HEK293T (cell line): ENCODE measurements around the gene PI4KA.
"Not testable (repeated sequence)": the region's sequence is repeated elsewhere in the genome, so short reads cannot be mapped to it uniquely, and the experiment has no call there.

Experiments
- CTCF ChIA-PET: fragments of 350-600 bp; formaldehyde crosslinking; extraction: SDS; loops from one replicate; lab custom pipeline; 2021; ENCODE audit warnings: antibody characterized with exemption, inconsistent platforms; lab: Yijun Ruan, JAX
- POLR2A ChIA-PET: fragments of 350-600 bp; formaldehyde crosslinking; extraction: SDS; loops from one replicate; lab custom pipeline; 2020; ENCODE audit warnings: antibody characterized with exemption, inconsistent platforms; lab: Yijun Ruan, JAX
- DNase-seq: peaks from one replicate; pipeline ENCODE4 v3.0.0; 2012; ENCODE audit warnings: mixed read lengths; ENCODE audit errors: extremely low spot score
- ARNT ChIP-seq: fragments of 450-650 bp; IDR thresholded peaks from 2 replicates; pipeline ENCODE4 v1.6.1; 2017; ENCODE audit warnings: mild to moderate bottlenecking
- BHLHE40 ChIP-seq: fragments of 450-650 bp; IDR thresholded peaks from 2 replicates; pipeline ENCODE4 v1.6.1; 2016; ENCODE audit warnings: mild to moderate bottlenecking, moderate library complexity, borderline replicate concordance
- CTBP1 ChIP-seq: fragments of 450-650 bp; IDR thresholded peaks from 2 replicates; pipeline ENCODE4 v1.6.1; 2016; ENCODE audit warnings: borderline replicate concordance
- ELF4 ChIP-seq: fragments of 450-650 bp; IDR thresholded peaks from 2 replicates; pipeline ENCODE4 v1.6.1; 2017; ENCODE audit warnings: antibody characterized with exemption
- FOXA1 ChIP-seq: fragments of 450-650 bp; IDR thresholded peaks from 2 replicates; pipeline ENCODE4 v1.6.1; 2016; ENCODE audit warnings: mild to moderate bottlenecking
- FOXK2 ChIP-seq: fragments of 450-650 bp; IDR thresholded peaks from 2 replicates; pipeline ENCODE4 v1.6.1; 2016; ENCODE audit warnings: mild to moderate bottlenecking
- FOXM1 ChIP-seq: fragments of 450-650 bp; IDR thresholded peaks from 2 replicates; pipeline ENCODE4 v1.6.1; 2017; ENCODE audit warnings: mild to moderate bottlenecking, borderline replicate concordance
- HDGF ChIP-seq: fragments of 450-650 bp; IDR thresholded peaks from 2 replicates; pipeline ENCODE4 v1.6.1; 2017; ENCODE audit warnings: antibody characterized with exemption, borderline replicate concordance
- L3MBTL2 ChIP-seq: fragments of 450-650 bp; conservative IDR thresholded peaks from 2 replicates; pipeline ENCODE4 v1.6.1; 2016; ENCODE audit warnings: mild to moderate bottlenecking
- LEF1 ChIP-seq: fragments of 450-650 bp; IDR thresholded peaks from 2 replicates; pipeline ENCODE4 v1.6.1; 2017; ENCODE audit warnings: mild to moderate bottlenecking, borderline replicate concordance
- NFRKB ChIP-seq: fragments of 450-650 bp; IDR thresholded peaks from 2 replicates; pipeline ENCODE4 v1.6.1; 2016; ENCODE audit warnings: mild to moderate bottlenecking, moderate library complexity
- SP1 ChIP-seq: fragments of 450-650 bp; IDR thresholded peaks from 2 replicates; pipeline ENCODE4 v1.6.1; 2017
- SUZ12 ChIP-seq: fragments of 450-650 bp; IDR thresholded peaks from 2 replicates; pipeline ENCODE4 v1.6.1; 2016; ENCODE audit warnings: mild to moderate bottlenecking
- TARDBP ChIP-seq: fragments of 450-650 bp; IDR thresholded peaks from 2 replicates; pipeline ENCODE4 v1.6.1; 2016
- ZNF384 ChIP-seq: fragments of 450-650 bp; IDR thresholded peaks from 2 replicates; pipeline ENCODE4 v1.6.1; 2016
- TF ChIP-seq, protein P1 (sequence below): fragments of 450-650 bp; IDR thresholded peaks from 2 replicates; pipeline ENCODE4 v1.6.1; 2016

The PI4KA gene

GRCh38 chr22:20833225-20833665 lies 25.4 kb downstream of the PI4KA start:
- no peak for DNase-seq
- ChIA-PET POLR2A (no interaction called here), CTCF (no interaction called here)
- no peak for TF ChIP-seq ARNT
- no peak for TF ChIP-seq LEF1
- TF ChIP-seq NFRKB = no peak
- no peak for TF ChIP-seq FOXM1
- no peak for TF ChIP-seq ELF4
- no peak for TF ChIP-seq FOXA1
- no peak for TF ChIP-seq BHLHE40
- TF ChIP-seq HDGF = no peak
- TF ChIP-seq TARDBP = no peak
- TF ChIP-seq CTBP1 = no peak
- no peak for TF ChIP-seq L3MBTL2
- TF ChIP-seq SUZ12 = no peak
- TF ChIP-seq FOXK2 = no peak
- no peak for TF ChIP-seq ZNF384

DNA sequence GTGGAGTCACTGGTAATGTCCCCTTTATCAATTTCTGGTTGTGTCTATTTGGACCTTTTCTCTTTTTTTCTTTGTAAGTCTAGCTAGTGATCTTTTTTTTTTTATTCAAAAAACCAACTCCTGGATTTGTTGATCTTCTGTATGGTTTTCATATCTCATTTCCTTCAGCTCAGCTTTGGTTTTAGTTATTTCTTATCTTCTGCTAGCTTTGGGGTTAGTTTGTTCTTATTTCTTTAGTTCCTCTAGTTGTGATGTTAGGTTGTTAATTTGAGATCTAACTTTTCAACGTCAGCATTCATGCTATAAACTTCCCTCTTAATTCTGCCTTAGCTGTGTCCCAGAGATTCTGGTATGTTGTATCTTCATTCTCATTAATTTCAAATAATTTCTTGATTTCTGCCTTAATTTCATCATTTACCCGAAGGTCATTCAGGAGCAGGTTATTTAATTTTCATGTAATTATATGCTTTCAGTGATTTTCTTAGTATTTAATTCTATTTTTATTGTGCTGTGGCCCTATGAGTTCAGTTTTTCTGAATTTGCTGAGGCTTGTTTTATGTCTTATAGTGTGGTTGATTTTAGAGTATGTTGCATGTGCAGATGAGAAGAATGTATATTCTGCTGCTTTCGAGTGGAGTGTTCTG lies 29.0 kb downstream of the PI4KA start:
- CTCF ChIA-PET = no interaction called here
- DNase-seq = no peak
- TF ChIP-seq ELF4 = no peak
- TF ChIP-seq, protein P1, sequence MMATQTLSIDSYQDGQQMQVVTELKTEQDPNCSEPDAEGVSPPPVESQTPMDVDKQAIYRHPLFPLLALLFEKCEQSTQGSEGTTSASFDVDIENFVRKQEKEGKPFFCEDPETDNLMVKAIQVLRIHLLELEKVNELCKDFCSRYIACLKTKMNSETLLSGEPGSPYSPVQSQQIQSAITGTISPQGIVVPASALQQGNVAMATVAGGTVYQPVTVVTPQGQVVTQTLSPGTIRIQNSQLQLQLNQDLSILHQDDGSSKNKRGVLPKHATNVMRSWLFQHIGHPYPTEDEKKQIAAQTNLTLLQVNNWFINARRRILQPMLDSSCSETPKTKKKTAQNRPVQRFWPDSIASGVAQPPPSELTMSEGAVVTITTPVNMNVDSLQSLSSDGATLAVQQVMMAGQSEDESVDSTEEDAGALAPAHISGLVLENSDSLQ = no peak
- POLR2A ChIA-PET = no interaction called here

DNA sequence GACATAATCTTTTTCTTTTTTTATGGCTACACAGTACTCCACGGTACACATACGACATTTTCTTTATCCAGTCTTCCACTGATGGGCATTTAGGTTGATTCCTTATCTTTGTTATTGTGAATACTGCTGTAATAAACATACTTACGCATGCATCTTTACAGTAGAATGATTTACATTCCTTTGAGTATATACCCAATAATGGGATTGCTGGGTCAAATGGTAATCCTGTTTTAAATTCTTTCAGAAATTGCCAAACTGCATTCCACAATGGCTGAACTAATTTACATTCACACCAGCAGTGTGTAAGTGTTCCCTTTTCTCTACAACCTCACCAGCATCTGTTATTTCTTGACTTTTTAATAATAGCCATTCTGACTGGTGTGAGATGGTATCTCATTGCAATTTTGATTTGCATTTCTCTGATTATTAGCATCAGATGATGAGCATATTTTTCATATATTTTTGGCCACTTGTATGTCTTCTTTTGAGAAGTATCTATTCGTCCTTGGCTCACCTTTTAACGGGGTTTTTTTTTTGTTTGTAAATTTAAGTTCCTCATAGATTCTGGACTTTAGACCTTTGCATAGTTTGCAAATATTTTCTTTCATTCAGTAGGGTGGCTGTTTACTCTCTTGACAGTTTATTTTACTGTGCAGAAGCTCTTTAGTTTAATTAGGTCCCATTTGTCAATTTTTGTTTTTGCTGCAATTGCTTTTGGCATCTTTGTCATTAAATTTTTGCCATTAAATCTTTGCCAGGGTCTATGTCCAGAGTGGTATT lies 32.0 kb downstream of the PI4KA start:
- POLR2A ChIA-PET, CTCF ChIA-PET, DNase-seq: not testable (repeated sequence)

- POLR2A ChIA-PET = no interaction called here
- CTCF ChIA-PET = interaction anchor here (0.6 kb wide), 1 partner anchor 208 kb away, joined by 3 read pairs; no protein-coding TSS in a partner anchor
- no peak for TF ChIP-seq TARDBP
- TF ChIP-seq HDGF = no peak
- no peak for TF ChIP-seq SUZ12
- no peak for TF ChIP-seq ZNF384
- no peak for TF ChIP-seq ELF4
- no peak for TF ChIP-seq NFRKB
- TF ChIP-seq ARNT = no peak
- TF ChIP-seq CTBP1 = no peak
- TF ChIP-seq SP1 = no peak
- TF ChIP-seq LEF1 = no peak
- TF ChIP-seq, protein P1 = no peak
- TF ChIP-seq BHLHE40 = no peak
- TF ChIP-seq FOXM1 = no peak
- TF ChIP-seq FOXK2 = no peak
- no peak for TF ChIP-seq FOXA1
- TF ChIP-seq L3MBTL2 = no peak
- no peak for DNase-seq
Measured at GRCh38 chr22:20825624-20826023, 33.0 kb downstream of the PI4KA start.

DNA sequence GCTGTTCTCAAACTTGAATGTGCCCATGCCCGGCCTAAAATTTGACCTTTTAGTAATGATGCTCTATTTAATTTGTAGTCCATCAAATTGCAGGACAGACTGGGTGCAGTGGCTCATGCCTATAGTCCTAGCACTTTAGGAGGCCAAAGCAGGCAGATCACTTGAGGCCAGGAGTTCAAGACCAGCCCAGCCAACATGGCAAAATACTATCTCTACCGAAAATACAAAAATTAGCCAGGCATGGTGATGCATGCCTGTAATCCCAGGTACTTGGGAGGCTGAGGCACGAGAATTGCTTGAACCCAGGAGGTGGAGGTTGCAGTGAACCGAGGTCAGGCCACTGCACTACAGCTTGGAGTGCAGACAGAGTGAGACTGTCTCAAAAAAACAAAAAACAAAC lies 33.4 kb downstream of the PI4KA start:
- POLR2A ChIA-PET = interaction anchor here (0.6 kb wide), 1 partner anchor 28 kb away, joined by 3 read pairs; no protein-coding TSS in a partner anchor
- DNase-seq = not testable (repeated sequence)
- CTCF ChIA-PET = interaction anchor here (0.6 kb wide), 1 partner anchor 208 kb away, joined by 3 read pairs; no protein-coding TSS in a partner anchor

DNA sequence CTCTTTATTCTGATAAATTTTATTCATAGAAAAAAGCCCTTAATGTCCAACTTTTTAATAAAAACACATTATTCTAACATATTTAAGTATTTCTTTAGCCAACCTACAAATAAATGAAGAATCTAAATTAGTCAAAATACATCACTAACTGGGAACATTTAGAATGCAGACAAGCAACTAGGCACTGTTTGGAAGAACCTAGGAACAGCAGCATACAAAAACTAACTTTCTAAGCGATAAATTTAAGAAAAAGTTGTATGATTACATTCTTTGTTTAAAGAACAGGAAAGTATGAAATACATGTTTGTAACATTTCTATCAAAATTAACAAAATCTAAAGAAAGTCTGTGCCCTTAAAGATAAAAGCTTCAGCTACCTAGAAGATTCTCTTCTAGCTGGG lies 35.3 kb downstream of the PI4KA start:
- ChIA-PET POLR2A (no interaction called here), CTCF (no interaction called here)
- no peak for DNase-seq
- TF ChIP-seq LEF1 = no peak
- no peak for TF ChIP-seq SUZ12
- TF ChIP-seq ARNT = no peak
- TF ChIP-seq L3MBTL2 = no peak
- TF ChIP-seq BHLHE40 = no peak
- no peak for TF ChIP-seq FOXA1
- no peak for TF ChIP-seq TARDBP
- TF ChIP-seq ZNF384 = no peak
- TF ChIP-seq FOXK2 = no peak
- no peak for TF ChIP-seq FOXM1
- TF ChIP-seq, protein P1 = no peak
- no peak for TF ChIP-seq NFRKB
- TF ChIP-seq ELF4 = no peak

DNA sequence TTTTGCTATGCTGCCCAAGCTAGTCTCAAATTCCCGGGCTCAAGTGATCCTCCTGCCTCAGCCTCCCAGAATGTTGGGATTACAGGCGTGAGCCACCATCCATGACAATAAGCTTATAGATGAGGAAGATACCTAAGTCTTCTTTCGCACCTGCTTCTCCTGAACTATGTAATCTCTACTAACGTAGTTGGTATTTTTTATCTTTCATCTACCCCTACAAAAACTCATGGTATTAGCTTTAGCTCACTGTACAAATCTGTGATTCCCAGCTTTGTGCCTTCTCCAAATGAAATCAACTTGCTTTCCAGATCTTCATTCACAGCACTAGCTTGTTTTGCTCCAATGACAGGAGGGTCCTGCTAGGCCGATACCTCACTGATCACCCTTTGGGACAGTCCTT lies 36.4 kb downstream of the PI4KA start:
- TF ChIP-seq LEF1 (no peak), BHLHE40 (no peak), SP1 (no peak), CTBP1 (no peak), FOXK2 (no peak), ZNF384 (no peak), ELF4 (no peak), FOXM1 (no peak), HDGF (no peak), FOXA1 (no peak), TARDBP (no peak)
- DNase-seq = no peak
- ChIA-PET POLR2A (interaction anchor here (0.5 to 0.6 kb wide), 2 partner anchors 16 to 118 kb away, joined by 3 read pairs; no protein-coding TSS in a partner anchor), CTCF (no interaction called here)

GRCh38 chr22:20821717-20822239 lies 36.8 kb downstream of the PI4KA start:
- DNase-seq, CTCF ChIA-PET: not testable (repeated sequence)
- POLR2A ChIA-PET = interaction anchor here (0.5 kb wide), 1 partner anchor 118 kb away, joined by 3 read pairs; no protein-coding TSS in a partner anchor
